ENCODE data around the gene COL18A1. TPM values are rescaled to one million over a fixed set of nuclear protein-coding genes. Genes with fewer than 3 reads are reported as not detected.

COL18A1 gene
- total RNA-seq, 1 donor from 2014 or later: 15.4 TPM

DNA sequence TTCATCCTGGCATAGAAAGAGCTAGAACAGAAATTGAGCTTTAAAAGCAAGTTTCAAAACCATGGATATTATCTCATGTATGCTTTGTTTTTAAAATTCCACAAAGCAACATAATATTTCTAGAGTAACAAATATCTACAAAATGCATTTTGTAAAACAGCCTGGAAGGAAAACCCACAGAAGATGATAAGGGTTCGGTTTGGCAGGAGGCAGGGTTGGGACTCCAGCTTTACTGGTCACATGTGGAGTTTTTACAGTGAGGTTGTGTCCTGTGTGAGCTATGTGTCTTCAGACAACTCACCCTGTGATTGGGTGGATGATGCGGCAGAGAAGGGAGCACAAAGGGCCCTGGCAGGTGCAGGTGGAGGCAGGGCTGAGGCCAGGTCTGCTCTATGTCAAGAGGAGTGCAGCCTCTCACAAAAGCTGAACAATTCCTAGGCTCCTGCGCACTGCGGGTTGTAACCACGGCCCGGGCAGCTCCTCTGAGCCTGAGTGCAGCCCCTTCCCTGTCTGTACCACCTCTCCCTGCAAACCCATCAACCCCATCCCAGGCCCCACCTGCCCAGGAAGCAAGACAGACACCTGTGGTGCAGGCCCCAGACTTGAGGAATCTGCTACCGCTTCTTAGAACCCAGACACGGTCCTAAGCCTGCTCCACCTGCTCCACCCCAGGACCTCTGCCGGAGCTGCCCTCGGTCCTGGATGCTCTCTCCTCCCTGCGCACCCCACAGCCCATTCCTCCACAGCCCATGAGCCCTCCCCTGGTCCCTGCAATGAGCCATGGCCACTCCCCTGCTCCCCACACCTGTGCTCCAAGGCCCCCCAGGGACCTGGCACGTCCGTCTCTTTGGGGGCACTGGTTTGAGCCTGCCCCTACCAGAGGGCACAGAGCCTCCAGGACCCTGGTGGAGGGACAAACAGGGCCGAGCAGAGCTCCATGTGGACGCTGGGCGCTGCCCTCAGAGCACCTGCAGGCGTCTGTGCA lies 2.8 kb upstream of the COL18A1 start:
- no peak for DNase-seq

DNA sequence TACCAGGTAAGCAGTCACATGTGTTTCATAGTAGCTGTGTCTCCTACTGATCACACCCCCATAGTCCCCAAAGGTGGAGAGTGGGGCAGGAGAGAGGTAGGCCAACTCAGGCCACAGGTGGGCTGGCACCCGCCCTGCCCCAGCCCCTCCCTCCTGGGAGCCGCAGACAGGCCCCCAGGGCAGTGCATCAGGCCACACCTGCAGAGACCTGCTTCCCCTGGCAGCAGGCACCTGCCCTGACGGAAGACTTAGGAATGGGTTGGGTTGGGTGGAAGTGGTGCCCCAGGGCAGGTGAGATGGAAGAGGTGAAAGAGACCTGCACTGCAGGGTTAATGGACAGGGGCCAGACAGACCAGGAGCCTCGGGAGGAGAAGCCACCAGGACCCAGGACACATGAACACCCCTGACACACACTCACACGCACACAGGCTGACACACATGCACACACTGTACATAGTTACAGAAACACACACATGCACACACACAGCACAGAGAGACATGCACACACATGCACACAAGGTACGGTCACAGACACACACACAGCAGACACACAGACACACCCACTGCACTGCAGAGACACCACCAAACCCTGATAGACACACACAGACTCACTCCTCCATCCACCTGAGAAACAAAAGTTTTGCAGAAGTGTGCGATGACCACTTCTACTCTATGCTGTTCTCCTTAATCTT lies 1.7 kb upstream of the COL18A1 start:
- no peak for DNase-seq

GRCh38 chr21:45403825-45404729 lies 888 bp upstream of the COL18A1 start:
- DNase-seq: no peak

- DNase-seq: no peak
Observed at GRCh38 chr21:45405271-45405818, 380 bp downstream of the COL18A1 start.

GRCh38 chr21:45405819-45406762 lies 1.1 kb downstream of the COL18A1 start:
- no peak for DNase-seq

- DNase-seq: no peak
Observed at GRCh38 chr21:45406801-45407628, 2.0 kb downstream of the COL18A1 start.

GRCh38 chr21:45407629-45408247 lies 2.8 kb downstream of the COL18A1 start:
- DNase-seq: no peak

DNA sequence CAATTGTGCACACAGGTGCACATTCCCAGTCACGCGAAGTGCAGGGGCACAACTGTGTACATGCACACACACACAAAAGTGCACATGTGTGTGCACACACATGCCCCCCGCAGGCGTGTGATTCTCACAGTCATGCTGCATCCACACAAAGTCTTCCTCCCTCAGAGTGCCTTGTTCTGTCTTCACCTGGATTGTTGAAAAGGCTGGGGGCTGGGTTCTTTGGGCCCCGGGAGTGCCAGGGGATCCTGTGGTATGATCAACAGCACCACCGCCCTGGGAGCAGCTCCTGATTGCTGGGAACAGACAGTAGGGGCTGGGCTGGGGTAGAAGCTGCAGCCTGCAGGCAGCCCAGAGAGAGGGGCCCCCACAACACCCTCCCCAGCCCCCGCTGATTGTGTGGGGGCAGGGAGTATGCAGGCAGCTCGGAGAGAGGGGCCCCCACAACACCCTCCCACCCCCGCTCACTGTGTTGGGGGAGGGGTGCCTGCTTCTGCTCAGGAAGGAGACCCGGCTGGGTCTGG lies 3.4 kb downstream of the COL18A1 start:
- DNase-seq: no peak

- no peak for DNase-seq
Observed at GRCh38 chr21:45408801-45409261, 3.9 kb downstream of the COL18A1 start.

DNA sequence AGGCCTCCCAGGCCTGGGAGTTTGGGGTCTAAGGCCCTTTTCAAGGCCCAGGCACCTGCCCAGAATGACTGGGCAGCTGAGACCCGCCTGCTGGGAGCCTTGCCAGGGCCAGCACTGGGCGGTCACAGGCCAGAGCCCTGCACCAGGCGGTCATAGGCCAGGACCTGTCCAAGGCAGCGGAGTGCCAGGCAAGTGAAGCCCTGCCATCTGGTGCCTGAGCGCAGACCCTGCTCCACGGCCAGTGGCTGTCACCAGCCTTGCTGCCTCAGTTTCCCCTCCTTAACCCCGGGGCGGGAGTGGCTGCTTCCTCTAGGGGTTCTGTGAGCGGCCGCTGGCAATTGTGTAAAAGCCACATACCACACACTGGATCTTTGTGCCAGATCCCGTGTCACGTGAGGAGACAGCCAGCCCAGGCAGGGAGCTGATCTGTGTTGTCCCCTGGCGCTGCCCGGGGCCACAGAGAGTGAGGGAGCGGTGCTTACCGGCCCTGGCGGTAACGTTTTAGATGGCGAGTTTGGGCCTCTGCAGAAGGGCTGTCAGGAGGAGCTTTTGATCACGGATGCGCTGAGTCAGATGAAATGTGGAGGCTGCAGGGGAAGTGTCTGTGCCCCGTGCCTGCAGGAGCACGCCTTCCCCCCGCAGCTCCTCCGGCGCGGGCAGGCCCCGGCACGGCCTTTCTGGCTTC lies 4.6 kb downstream of the COL18A1 start:
- DNase-seq: no peak

DNA sequence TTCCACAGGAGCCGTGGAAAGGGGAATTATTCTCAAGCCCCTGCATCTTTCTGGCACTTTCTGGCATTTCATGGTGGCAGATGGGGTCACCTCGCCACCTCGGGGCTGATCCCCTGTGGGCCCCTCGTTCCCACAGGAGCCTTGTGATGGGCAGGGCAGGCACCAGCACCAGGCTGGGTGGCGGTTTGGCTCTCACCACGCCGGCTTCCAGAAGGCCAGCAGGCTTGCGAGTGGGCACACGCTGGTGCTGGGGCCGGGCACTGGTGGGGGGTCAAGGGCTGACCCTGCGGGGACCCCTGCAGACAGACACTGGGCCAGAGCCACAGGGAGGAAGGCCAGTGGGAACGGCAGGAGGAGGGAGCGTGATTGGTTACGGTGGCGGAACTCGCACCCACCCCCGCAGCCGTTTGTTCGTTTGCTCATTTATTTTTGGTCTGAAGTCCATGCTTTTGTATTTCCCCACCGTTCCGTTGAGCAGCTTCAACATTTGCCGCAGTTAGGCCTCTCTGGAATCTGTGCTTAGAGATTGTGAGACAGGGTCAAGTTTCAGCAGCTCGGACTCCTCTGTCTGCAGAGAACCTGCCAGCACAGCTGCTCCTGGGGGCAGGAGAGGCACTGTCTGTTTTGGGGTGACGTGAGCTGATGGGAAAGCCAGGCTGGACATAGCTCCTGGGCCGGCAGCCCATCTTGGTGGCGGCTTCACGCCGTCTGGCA lies 5.3 kb downstream of the COL18A1 start:
- DNase-seq: no peak

- no peak for DNase-seq
Observed at GRCh38 chr21:45410865-45411809, 6.2 kb downstream of the COL18A1 start.

- DNase-seq: no peak
Observed at GRCh38 chr21:45411810-45412206, 6.8 kb downstream of the COL18A1 start.

GRCh38 chr21:45412491-45412890 lies 7.5 kb downstream of the COL18A1 start:
- DNase-seq: no peak

DNA sequence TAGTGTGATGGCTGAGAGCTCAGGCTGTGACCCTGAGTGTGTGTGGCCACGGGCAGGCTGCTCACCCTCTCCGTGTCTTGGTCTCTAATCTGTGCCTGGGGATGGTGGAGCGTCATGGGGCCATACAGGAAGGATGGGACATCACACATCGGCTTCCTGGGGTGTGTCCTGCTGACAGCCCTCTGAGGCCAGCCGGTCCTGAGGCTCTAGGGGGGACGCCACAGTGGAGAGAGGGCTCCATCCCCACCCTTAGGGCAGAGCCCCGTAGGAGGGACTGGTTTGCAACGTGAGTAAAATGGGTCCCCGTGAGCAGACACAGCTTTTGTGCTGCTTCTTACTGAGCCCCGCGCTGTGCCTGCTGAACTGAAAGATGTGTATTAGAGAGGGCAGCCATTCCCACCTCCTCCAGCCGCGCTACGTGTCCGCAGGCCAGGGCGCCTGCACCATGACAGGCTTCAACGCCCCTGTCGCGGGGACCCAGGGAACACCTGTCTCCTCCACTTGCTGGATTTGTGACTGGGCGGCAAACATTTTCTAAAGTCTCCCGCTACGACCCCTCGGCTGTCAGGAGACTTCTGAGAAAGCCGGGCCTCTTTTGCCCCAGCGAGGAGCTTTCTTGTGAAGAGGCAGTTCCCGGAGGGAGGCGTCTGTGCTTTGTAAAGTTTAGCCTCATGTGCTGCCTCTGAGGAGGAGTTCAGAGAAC lies 8.1 kb downstream of the COL18A1 start:
- DNase-seq: no peak

DNA sequence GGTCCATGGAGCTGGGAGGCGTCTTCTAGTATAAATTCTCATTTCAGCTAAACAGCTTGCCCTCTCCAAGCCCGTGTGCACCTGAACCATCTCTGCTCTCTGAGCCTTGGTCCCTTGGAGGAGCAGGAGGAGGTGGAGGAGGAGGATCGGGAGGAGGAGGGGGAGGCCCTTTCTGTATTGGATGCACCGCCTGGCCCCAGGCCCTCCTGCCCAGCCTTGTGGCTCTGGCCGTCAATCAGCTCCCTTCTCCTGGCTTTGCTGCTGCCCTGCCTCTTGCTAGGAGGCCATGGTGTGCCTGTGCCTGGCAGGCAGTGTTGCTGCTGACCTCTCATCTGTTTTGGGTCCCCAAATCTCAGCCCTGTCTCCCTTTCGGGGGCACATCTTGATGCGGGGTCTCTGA lies 9.0 kb downstream of the COL18A1 start:
- no peak for DNase-seq
